CD4-positive, alpha-beta T cell treated with Interleukin-15 for 1 hour (primary cell): ENCODE results near the gene DNAH8.

Experiments used
- DNase-seq: peaks from one replicate; pipeline ENCODE4 v3.0.0-alpha.2; 2020

Gene DNAH8

GRCh38 chr6:38976801-38977500, 261.8 kb downstream of the DNAH8 start:
- DNase-seq, result no peak

- DNase-seq, result no peak
These were observed 263.1 kb downstream of the DNAH8 start for GRCh38 chr6:38978139-38978704.

GRCh38 chr6:38982470-38982869, 267.4 kb downstream of the DNAH8 start:
- DNase-seq, result no peak

- no peak for DNase-seq
These were observed 269.6 kb downstream of the DNAH8 start for GRCh38 chr6:38984723-38985122.

- no peak for DNase-seq
These were observed 270.7 kb downstream of the DNAH8 start for GRCh38 chr6:38985839-38986238.

- DNase-seq, result no peak
These were observed 272.4 kb downstream of the DNAH8 start for GRCh38 chr6:38987503-38987902.

- DNase-seq, result no peak
These were observed 273.8 kb downstream of the DNAH8 start for GRCh38 chr6:38988736-38989449.

GRCh38 chr6:38990475-38990874, 275.4 kb downstream of the DNAH8 start:
- no peak for DNase-seq

- no peak for DNase-seq
These were observed 281.6 kb downstream of the DNAH8 start for GRCh38 chr6:38996676-38997075.

GRCh38 chr6:38997128-38997761, 282.1 kb downstream of the DNAH8 start:
- DNase-seq, result no peak

GRCh38 chr6:39003072-39003471, 288.0 kb downstream of the DNAH8 start:
- no peak for DNase-seq

- no peak for DNase-seq
These were observed 288.4 kb downstream of the DNAH8 start for GRCh38 chr6:39003492-39003891.

GRCh38 chr6:39004801-39005200, 289.7 kb downstream of the DNAH8 start:
- no peak for DNase-seq

GRCh38 chr6:39005774-39006173, 290.7 kb downstream of the DNAH8 start:
- DNase-seq, result no peak

- no peak for DNase-seq
These were observed 292.5 kb downstream of the DNAH8 start for GRCh38 chr6:39007575-39007974.

GRCh38 chr6:39008737-39009136, 293.6 kb downstream of the DNAH8 start:
- DNase-seq, result no peak

GRCh38 chr6:39009476-39009875, 294.4 kb downstream of the DNAH8 start:
- DNase-seq, result no peak

- no peak for DNase-seq
These were observed 301.9 kb downstream of the DNAH8 start for GRCh38 chr6:39016839-39017546.

GRCh38 chr6:39017547-39017880, 302.4 kb downstream of the DNAH8 start:
- DNase-seq, result no peak

- no peak for DNase-seq
These were observed 303.0 kb downstream of the DNAH8 start for GRCh38 chr6:39018103-39018502.

GRCh38 chr6:39020136-39020535, 305.0 kb downstream of the DNAH8 start:
- DNase-seq, result no peak

GRCh38 chr6:39021041-39021440, 305.9 kb downstream of the DNAH8 start:
- no peak for DNase-seq

GRCh38 chr6:39021779-39022178, 306.7 kb downstream of the DNAH8 start:
- DNase-seq, result no peak
